Transverse colon (tissue), 4 donors: ENCODE results near the gene HSPA2. TPM values are rescaled to one million over a fixed set of nuclear protein-coding genes. Genes with fewer than 3 reads are reported as not detected.

Experiments
- DNase-seq: peaks from one replicate; pipeline ENCODE4 v3.0.0-alpha.2; 2019
- H3K27ac ChIP-seq, 4 donors: fragments of 200-600 bp; sonication (generic); 2 replicates each; pipeline ENCODE4 v1.5.1; 2016 to 2018; ENCODE audit warnings: inconsistent platforms in 4 of 4
- H3K27me3 ChIP-seq: fragments of 200-600 bp; sonication (generic); 2 replicates; pipeline ENCODE4 v1.5.1; 2017; ENCODE audit warnings: inconsistent platforms
- H3K36me3 ChIP-seq, 4 donors: fragments of 200-600 bp; sonication (generic); 2 replicates each; pipeline ENCODE4 v1.5.1; 2017 to 2019; ENCODE audit warnings: inconsistent platforms in 4 of 4
- H3K4me1 ChIP-seq, 4 donors: fragments of 200-600 bp; sonication (generic); 2 replicates each; pipeline ENCODE4 v1.5.1; 2017 to 2020; ENCODE audit warnings: inconsistent platforms in 4 of 4
- H3K4me3 ChIP-seq, 4 donors: fragments of 200-600 bp; sonication (generic); 1 replicate in 1 of 4; 2 replicates in 3 of 4; pipeline versions ENCODE4 v1.5.1 to v1.6.1; 2017 to 2019; ENCODE audit warnings: inconsistent platforms in 4 of 4
- H3K9me3 ChIP-seq, 2 donors: fragments of 200-600 bp; sonication (generic); 2 replicates each; pipeline ENCODE4 v1.5.1; 2017 to 2019; ENCODE audit warnings: inconsistent platforms in 2 of 2
- CTCF ChIP-seq, 5 experiments: fragments of 200-600 bp in 3 of 5; fragments of 450-650 bp in 2 of 5; sonication (generic) in 3 of 5; IDR thresholded peaks; 1 replicate in 2 of 5; 2 replicates in 3 of 5; pipeline ENCODE4 v1.5.1; 2016 to 2017; ENCODE audit warnings: antibody characterized with exemption in 5 of 5, inconsistent platforms in 3 of 5, mild to moderate bottlenecking in 2 of 5, moderate library complexity in 1 of 5
- EP300 ChIP-seq: sonication (generic); formaldehyde crosslinking; IDR thresholded peaks from one replicate; pipeline ENCODE4 v1.6.1; 2017; ENCODE audit warnings: antibody characterized with exemption, low read depth
- POLR2A ChIP-seq: fragments of 450-650 bp; IDR thresholded peaks from one replicate; pipeline ENCODE4 v1.6.1; 2016; ENCODE audit warnings: antibody characterized with exemption, mild to moderate bottlenecking, moderate library complexity
- POLR2AphosphoS5 ChIP-seq, 3 donors: sonication (generic); formaldehyde crosslinking; IDR thresholded peaks; one replicate each; pipeline ENCODE4 v1.6.1; 2016; ENCODE audit warnings: antibody characterized with exemption in 3 of 3
- WGBS, 2 donors: methylation state at CpG; one replicate each; pipeline ENCODE4 v1.1.5; 2018; ENCODE audit warnings: low coverage in 1 of 2; 5-methylcytosine and 5-hydroxymethylcytosine counted together
- in situ Hi-C, 4 donors: fragments of 200-750 bp; cut with MboI; loops; one replicate each; pipeline versions ENCODE4 v1.15.0 to v1.15.1; 2017; ENCODE audit warnings: low sequenced_read_pairs in 3 of 4, low pct_ligation_motif_present in 1 of 4, low pct_unique_long_range_greater_than_20kb in 1 of 4
- intact Hi-C: fragments of 100-400 bp; cut with DNase I; formaldehyde crosslinking; loops from one replicate; pipeline ENCODE4 v1.15.1; 2023; ENCODE audit warnings: low total_unique reads
- total RNA-seq, 4 donors: library from RNA; depleted of rRNA; stranded (reverse); fragments of >200 nt; gene quantifications; one replicate each; pipeline ENCODE4 v1.1.0, GENCODE V29; 2016

Gene HSPA2
- total RNA-seq, 4 donors from 2014 or later = 28.1 to 61.5 (median 42.1) TPM

DNA sequence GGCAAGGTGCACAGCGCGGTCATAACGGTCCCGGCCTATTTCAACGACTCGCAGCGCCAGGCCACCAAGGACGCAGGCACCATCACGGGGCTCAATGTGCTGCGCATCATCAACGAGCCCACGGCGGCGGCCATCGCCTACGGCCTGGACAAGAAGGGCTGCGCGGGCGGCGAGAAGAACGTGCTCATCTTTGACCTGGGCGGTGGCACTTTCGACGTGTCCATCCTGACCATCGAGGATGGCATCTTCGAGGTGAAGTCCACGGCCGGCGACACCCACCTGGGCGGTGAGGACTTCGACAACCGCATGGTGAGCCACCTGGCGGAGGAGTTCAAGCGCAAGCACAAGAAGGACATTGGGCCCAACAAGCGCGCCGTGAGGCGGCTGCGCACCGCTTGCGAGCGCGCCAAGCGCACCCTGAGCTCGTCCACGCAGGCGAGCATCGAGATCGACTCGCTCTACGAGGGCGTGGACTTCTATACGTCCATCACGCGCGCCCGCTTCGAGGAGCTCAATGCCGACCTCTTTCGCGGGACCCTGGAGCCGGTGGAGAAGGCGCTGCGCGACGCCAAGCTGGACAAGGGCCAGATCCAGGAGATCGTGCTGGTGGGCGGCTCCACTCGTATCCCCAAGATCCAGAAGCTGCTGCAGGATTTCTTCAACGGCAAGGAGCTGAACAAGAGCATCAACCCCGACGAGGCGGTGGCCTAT is 875 bp downstream of the HSPA2 start:
- 59% methylated on average over 73 of the region's 73 CpGs; no CpG with 5 or more reads in 1 of the 2 donors for WGBS, 2 donors
- Histone ChIP-seq H3K27me3 (peaks cover 12% of the 10 kb centered on the region), H3K4me3 (peak overlapping the region; percentile 26 to 70 (median 29)), H3K36me3 (no peaks in the 10 kb centered on the region), H3K9me3 (no peaks in the 10 kb centered on the region), H3K4me1 (peaks cover 0 to 18% (median 9%) of the 10 kb centered on the region in 4 donors), H3K27ac (peak overlapping the region; percentile 76 to 97 (median 92))
- no peak for TF ChIP-seq POLR2AphosphoS5 (IDR thresholded peaks at IDR 0.05)
- no peak for TF ChIP-seq EP300
- TF ChIP-seq CTCF (IDR thresholded peaks at IDR 0.05) = no peak
- TF ChIP-seq POLR2A = no peak
- DNase-seq = peak; percentile 30
- intact Hi-C loops (loop anchor here (2.0 kb wide), 2 partner anchors 95 to 281 kb away; no protein-coding TSS in a partner anchor), in situ Hi-C loops (loop anchor here (5.0 to 25.0 kb wide), 4 partner anchors 96 to 221 kb away; no protein-coding TSS in a partner anchor)

DNA sequence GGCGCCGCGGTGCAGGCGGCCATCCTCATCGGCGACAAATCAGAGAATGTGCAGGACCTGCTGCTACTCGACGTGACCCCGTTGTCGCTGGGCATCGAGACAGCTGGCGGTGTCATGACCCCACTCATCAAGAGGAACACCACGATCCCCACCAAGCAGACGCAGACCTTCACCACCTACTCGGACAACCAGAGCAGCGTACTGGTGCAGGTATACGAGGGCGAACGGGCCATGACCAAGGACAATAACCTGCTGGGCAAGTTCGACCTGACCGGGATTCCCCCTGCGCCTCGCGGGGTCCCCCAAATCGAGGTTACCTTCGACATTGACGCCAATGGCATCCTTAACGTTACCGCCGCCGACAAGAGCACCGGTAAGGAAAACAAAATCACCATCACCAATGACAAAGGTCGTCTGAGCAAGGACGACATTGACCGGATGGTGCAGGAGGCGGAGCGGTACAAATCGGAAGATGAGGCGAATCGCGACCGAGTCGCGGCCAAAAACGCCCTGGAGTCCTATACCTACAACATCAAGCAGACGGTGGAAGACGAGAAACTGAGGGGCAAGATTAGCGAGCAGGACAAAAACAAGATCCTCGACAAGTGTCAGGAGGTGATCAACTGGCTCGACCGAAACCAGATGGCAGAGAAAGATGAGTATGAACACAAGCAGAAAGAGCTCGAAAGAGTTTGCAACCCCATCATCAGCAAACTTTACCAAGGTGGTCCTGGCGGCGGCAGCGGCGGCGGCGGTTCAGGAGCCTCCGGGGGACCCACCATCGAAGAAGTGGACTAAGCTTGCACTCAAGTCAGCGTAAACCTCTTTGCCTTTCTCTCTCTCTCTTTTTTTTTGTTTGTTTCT is 1.7 kb downstream of the HSPA2 start:
- intact Hi-C loops = loop anchor here (2.0 kb wide), 2 partner anchors 95 to 281 kb away; no protein-coding TSS in a partner anchor

DNA sequence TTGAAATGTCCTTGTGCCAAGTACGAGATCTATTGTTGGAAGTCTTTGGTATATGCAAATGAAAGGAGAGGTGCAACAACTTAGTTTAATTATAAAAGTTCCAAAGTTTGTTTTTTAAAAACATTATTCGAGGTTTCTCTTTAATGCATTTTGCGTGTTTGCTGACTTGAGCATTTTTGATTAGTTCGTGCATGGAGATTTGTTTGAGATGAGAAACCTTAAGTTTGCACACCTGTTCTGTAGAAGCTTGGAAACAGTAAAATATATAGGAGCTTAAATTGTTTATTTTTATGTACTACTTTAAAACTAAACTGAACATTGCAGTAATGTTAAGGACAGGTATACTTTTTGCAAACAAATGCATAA is 2.3 kb downstream of the HSPA2 start:
- intact Hi-C loops = no loop called here
- peaks cover 12% of the 10 kb centered on the region for H3K27me3 ChIP-seq
- in situ Hi-C loops = loop anchor here (5.0 to 25.0 kb wide), 4 partner anchors 94 to 219 kb away; no protein-coding TSS in a partner anchor
- H3K4me1 ChIP-seq = peaks cover 0 to 18% (median 9%) of the 10 kb centered on the region in 4 donors
- H3K9me3 ChIP-seq = no peaks in the 10 kb centered on the region
- peak overlapping the region in 3 of 4 donors; percentile 76 to 95 (median 90) for H3K27ac ChIP-seq
- TF ChIP-seq CTCF (IDR thresholded peaks at IDR 0.05) = no peak
- TF ChIP-seq POLR2AphosphoS5 (IDR thresholded peaks at IDR 0.05) = no peak
- TF ChIP-seq EP300 = no peak
- TF ChIP-seq POLR2A = no peak
- H3K4me3 ChIP-seq = peak overlapping the region in 3 of 4 donors; percentile 26 to 70 (median 32)
- 35 to 42% methylated on average over 4 of the region's 4 CpGs for WGBS, 2 donors
- no peaks in the 10 kb centered on the region for H3K36me3 ChIP-seq
- DNase-seq = no peak

More for the DNA sequence above, 1.7 kb downstream of the HSPA2 start:
- WGBS, 2 donors = 44 to 54% methylated on average over 22 to 61 of the region's 61 CpGs
- no peaks in the 10 kb centered on the region for H3K36me3 ChIP-seq
- in situ Hi-C loops = loop anchor here (5.0 to 25.0 kb wide), 4 partner anchors 95 to 220 kb away; no protein-coding TSS in a partner anchor
- peaks cover 0 to 18% (median 9%) of the 10 kb centered on the region in 4 donors for H3K4me1 ChIP-seq
- TF ChIP-seq POLR2A (no peak), EP300 (no peak), POLR2AphosphoS5 (IDR thresholded peaks at IDR 0.05) (no peak), CTCF (IDR thresholded peaks at IDR 0.05) (no peak)
- H3K27me3 ChIP-seq = peaks cover 12% of the 10 kb centered on the region
- H3K9me3 ChIP-seq = no peaks in the 10 kb centered on the region
- H3K4me3 ChIP-seq = peak overlapping the region; percentile 26 to 70 (median 29)
- DNase-seq = no peak
- H3K27ac ChIP-seq = peak overlapping the region; percentile 76 to 97 (median 92)
